ENCODE results near the gene UBQLN2. TPM values are rescaled to one million over a fixed set of nuclear protein-coding genes. Genes with fewer than 3 reads are reported as not detected.
"Not testable (repeated sequence)": the region's sequence is repeated elsewhere in the genome, so short reads cannot be mapped to it uniquely, and the experiment has no call there.

The UBQLN2 gene
- total RNA-seq, 2 experiments from 2014 or later: 32.2 to 36.6 TPM

GRCh38 chrX:56569378-56570057 lies 6.1 kb downstream of the UBQLN2 start:
- DNase-seq (peak; percentile 21), ATAC-seq (peak; percentile 27)
- no peaks in the 10 kb centered on the region for H3K27me3 Mint-ChIP-seq
- ChIA-PET CTCF (no interaction called here), POLR2A (interaction anchor here (0.6 kb wide), 1 partner anchor 25 kb away, joined by 3 read pairs; no protein-coding TSS in a partner anchor)
- no peak overlapping the region for H3K4me3 Mint-ChIP-seq
- H3K36me3 Mint-ChIP-seq (ENCODE audit: low read depth): peaks cover 50% of the 10 kb centered on the region
- intact Hi-C loops (cut with DNase I, micrococcal nuclease): loop anchor here in 1 of 2 experiments (10.0 kb wide), 1 partner anchor 425 kb away; the partner anchor contains the start of gene SPIN3
- peak overlapping the region; percentile 85 for H3K27ac Mint-ChIP-seq
- peaks cover 39% of the 10 kb centered on the region for H3K4me1 Mint-ChIP-seq
- no peaks in the 10 kb centered on the region for H3K9me3 Mint-ChIP-seq (ENCODE audit: low read depth)

- Mint-ChIP-seq H3K9me3 (ENCODE audit: low read depth) (peaks cover 2% of the 10 kb centered on the region), H3K36me3 (ENCODE audit: low read depth) (peaks cover 46% of the 10 kb centered on the region), H3K27me3 (no peaks in the 10 kb centered on the region), H3K4me3 (no peak overlapping the region), H3K4me1 (peaks cover 52% of the 10 kb centered on the region), H3K27ac (no peak overlapping the region)
- POLR2A ChIA-PET: no interaction called here
- ATAC-seq (peak; percentile 49), DNase-seq (peak; percentile 27)
- intact Hi-C loops (cut with DNase I, micrococcal nuclease): no loop called here
- CTCF ChIA-PET: no interaction called here
Observed at GRCh38 chrX:56572975-56573374, 9.5 kb downstream of the UBQLN2 start.

- ChIA-PET CTCF (no interaction called here), POLR2A (no interaction called here)
- no peak for DNase-seq
- no peak overlapping the region for H3K4me3 Mint-ChIP-seq
- intact Hi-C loops (cut with DNase I, micrococcal nuclease): no loop called here
- H3K9me3 Mint-ChIP-seq (ENCODE audit: low read depth): peaks cover 6% of the 10 kb centered on the region
- H3K27me3 Mint-ChIP-seq: no peaks in the 10 kb centered on the region
- peaks cover 55% of the 10 kb centered on the region for H3K36me3 Mint-ChIP-seq (ENCODE audit: low read depth)
- H3K4me1 Mint-ChIP-seq: peaks cover 55% of the 10 kb centered on the region
- ATAC-seq: peak; percentile 54
- peak overlapping the region; percentile 60 for H3K27ac Mint-ChIP-seq
Observed at GRCh38 chrX:56574861-56575260, 11.4 kb downstream of the UBQLN2 start.

DNA sequence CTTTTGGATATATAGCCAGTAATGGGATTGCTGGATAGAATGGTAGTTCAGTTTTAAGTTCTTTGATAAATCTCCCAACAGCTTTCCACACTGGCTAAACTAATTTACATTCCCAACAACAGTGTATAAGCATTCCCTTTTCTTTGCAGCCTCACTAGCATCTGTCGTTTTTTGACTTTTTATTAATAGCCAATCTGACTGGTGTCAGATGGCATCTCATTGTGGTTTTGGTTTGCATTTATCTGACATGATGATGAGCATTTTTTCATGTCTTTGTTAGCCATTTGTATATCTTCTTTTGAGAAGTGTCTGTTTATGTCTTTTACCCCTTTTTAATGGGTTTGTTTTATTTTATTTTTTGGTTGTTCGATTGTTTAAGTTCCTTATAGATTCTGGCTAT lies 13.3 kb downstream of the UBQLN2 start:
- intact Hi-C loops (cut with DNase I, micrococcal nuclease): no loop called here
- CTCF ChIA-PET: no interaction called here
- H3K27ac Mint-ChIP-seq: no peak overlapping the region
- DNase-seq: no peak
- H3K4me3 Mint-ChIP-seq: no peak overlapping the region
- ATAC-seq: no peak
- H3K27me3 Mint-ChIP-seq: no peaks in the 10 kb centered on the region
- H3K36me3 Mint-ChIP-seq (ENCODE audit: low read depth): peaks cover 61% of the 10 kb centered on the region
- POLR2A ChIA-PET: no interaction called here
- H3K9me3 Mint-ChIP-seq (ENCODE audit: low read depth): peaks cover 9% of the 10 kb centered on the region
- H3K4me1 Mint-ChIP-seq: peaks cover 48% of the 10 kb centered on the region

- intact Hi-C loops (cut with DNase I, micrococcal nuclease): no loop called here
- Mint-ChIP-seq H3K4me3 (no peak overlapping the region), H3K9me3 (ENCODE audit: low read depth) (peaks cover 6% of the 10 kb centered on the region), H3K27ac (no peak overlapping the region), H3K27me3 (no peaks in the 10 kb centered on the region), H3K36me3 (ENCODE audit: low read depth) (peaks cover 50% of the 10 kb centered on the region), H3K4me1 (peaks cover 2% of the 10 kb centered on the region)
- ChIA-PET CTCF (no interaction called here), POLR2A (no interaction called here)
- no peak for DNase-seq
- no peak for ATAC-seq
Observed at GRCh38 chrX:56588397-56589188, 25.2 kb downstream of the UBQLN2 start.

- intact Hi-C loops (cut with DNase I, micrococcal nuclease); DNase-seq; CTCF ChIA-PET; H3K4me1 Mint-ChIP-seq; H3K27me3 Mint-ChIP-seq; H3K27ac Mint-ChIP-seq; POLR2A ChIA-PET; H3K4me3 Mint-ChIP-seq; ATAC-seq: not testable (repeated sequence)
- H3K9me3 Mint-ChIP-seq (ENCODE audit: low read depth): peaks cover 19% of the 10 kb centered on the region
- H3K36me3 Mint-ChIP-seq (ENCODE audit: low read depth): peaks cover 63% of the 10 kb centered on the region
Observed at GRCh38 chrX:56591830-56592229, 28.4 kb downstream of the UBQLN2 start.

DNA sequence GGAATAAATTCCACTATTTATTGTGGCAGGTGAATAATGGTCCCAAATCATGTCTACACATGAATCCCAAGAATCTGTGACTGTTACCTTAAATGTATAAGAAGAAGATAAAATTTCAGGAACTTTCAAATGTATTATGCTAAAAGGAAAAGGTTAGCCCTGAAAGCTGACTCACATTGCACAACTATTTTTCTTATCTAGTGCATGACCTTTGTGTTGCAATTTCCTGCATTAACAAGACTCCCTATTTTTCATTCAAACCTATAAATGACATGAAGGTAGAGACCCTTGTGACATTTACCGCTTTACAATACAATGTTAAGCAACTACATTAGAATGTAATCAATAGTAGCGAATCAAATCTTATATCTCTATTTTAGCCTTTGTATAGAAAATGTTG lies 36.7 kb downstream of the UBQLN2 start:
- ATAC-seq (no peak), DNase-seq (no peak)
- Mint-ChIP-seq H3K36me3 (ENCODE audit: low read depth) (peaks cover 38% of the 10 kb centered on the region), H3K4me3 (no peak overlapping the region), H3K4me1 (no peaks in the 10 kb centered on the region), H3K9me3 (ENCODE audit: low read depth) (peaks cover 16% of the 10 kb centered on the region), H3K27me3 (no peaks in the 10 kb centered on the region), H3K27ac (no peak overlapping the region)
- POLR2A ChIA-PET: no interaction called here
- intact Hi-C loops (cut with DNase I, micrococcal nuclease): no loop called here
- CTCF ChIA-PET: no interaction called here

- intact Hi-C loops (cut with DNase I, micrococcal nuclease): no loop called here
- DNase-seq: no peak
Observed at GRCh38 chrX:56600987-56601386, 37.6 kb downstream of the UBQLN2 start.

GRCh38 chrX:56615282-56615681 lies 51.9 kb downstream of the UBQLN2 start:
- H3K9me3 Mint-ChIP-seq (ENCODE audit: low read depth): peaks cover 4% of the 10 kb centered on the region
- no peak overlapping the region for H3K4me3 Mint-ChIP-seq
- ATAC-seq: no peak
- H3K27ac Mint-ChIP-seq: no peak overlapping the region
- no peaks in the 10 kb centered on the region for H3K4me1 Mint-ChIP-seq
- H3K27me3 Mint-ChIP-seq: no peaks in the 10 kb centered on the region
- ChIA-PET CTCF (no interaction called here), POLR2A (no interaction called here)
- DNase-seq: no peak
- intact Hi-C loops (cut with DNase I, micrococcal nuclease): no loop called here
- no peaks in the 10 kb centered on the region for H3K36me3 Mint-ChIP-seq (ENCODE audit: low read depth)

More at GRCh38 chrX:56600987-56601386, 37.6 kb downstream of the UBQLN2 start:
- no peak for ATAC-seq
- Mint-ChIP-seq H3K9me3 (ENCODE audit: low read depth) (peaks cover 15% of the 10 kb centered on the region), H3K4me1 (no peaks in the 10 kb centered on the region), H3K4me3 (no peak overlapping the region), H3K27me3 (no peaks in the 10 kb centered on the region), H3K27ac (no peak overlapping the region), H3K36me3 (ENCODE audit: low read depth) (peaks cover 29% of the 10 kb centered on the region)
- CTCF ChIA-PET: no interaction called here
- POLR2A ChIA-PET: no interaction called here

Other genes starting within 250 kb of the UBQLN2 start
- gene NBDY, start 165.6 kb downstream of the UBQLN2 start, total RNA-seq: 10 to 100 TPM; 37.0 to 53.3 TPM

Data from activated CD4-positive, alpha-beta T cell treated with anti-CD3 and anti-CD28 coated beads for 36 hours (primary cell).